ENCODE data around the gene AQP3.
"Not testable (repeated sequence)": the region's sequence is repeated elsewhere in the genome, so short reads cannot be mapped to it uniquely, and the experiment has no call there.

DNA sequence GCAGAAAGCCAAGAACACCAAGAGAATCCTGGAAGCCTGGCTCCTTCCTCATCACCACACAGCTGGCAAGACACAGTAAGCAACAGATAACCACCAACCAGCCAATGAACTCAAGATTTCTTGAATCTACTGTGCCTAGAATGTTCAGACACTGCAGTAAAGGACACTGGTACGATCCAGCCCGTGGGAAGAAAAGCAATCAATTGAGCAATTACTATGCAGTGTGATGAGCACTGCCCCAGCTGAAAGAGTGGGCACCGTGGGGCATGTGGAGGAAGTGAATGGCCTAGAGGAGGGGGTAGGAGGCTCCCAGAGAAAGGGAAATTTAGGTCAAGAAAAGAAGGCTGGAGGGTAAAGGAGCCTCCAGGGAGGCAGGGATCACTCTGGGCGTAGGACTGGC, 49.6 kb downstream of the AQP3 start:
- TF ChIP-seq, protein P1, sequence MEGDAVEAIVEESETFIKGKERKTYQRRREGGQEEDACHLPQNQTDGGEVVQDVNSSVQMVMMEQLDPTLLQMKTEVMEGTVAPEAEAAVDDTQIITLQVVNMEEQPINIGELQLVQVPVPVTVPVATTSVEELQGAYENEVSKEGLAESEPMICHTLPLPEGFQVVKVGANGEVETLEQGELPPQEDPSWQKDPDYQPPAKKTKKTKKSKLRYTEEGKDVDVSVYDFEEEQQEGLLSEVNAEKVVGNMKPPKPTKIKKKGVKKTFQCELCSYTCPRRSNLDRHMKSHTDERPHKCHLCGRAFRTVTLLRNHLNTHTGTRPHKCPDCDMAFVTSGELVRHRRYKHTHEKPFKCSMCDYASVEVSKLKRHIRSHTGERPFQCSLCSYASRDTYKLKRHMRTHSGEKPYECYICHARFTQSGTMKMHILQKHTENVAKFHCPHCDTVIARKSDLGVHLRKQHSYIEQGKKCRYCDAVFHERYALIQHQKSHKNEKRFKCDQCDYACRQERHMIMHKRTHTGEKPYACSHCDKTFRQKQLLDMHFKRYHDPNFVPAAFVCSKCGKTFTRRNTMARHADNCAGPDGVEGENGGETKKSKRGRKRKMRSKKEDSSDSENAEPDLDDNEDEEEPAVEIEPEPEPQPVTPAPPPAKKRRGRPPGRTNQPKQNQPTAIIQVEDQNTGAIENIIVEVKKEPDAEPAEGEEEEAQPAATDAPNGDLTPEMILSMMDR (IDR thresholded peaks at IDR 0.05 in 4 of 5, conservative IDR thresholded peaks at IDR 0.05 in 1 of 5), result not testable (repeated sequence)
- TF ChIP-seq POLR2A (IDR thresholded peaks at IDR 0.05), result not testable (repeated sequence)

Measured in gastrocnemius medialis (tissue), 4 donors.